HK-2 (cell line): ENCODE data around the gene PAFAH1B2.
"Not testable (repeated sequence)": the region's sequence is repeated elsewhere in the genome, so short reads cannot be mapped to it uniquely, and the experiment has no call there.

ENCODE experiments used
- DNase-seq: peaks from one replicate; pipeline ENCODE4 v3.0.0-alpha.2; 2018; ENCODE audit not compliant: unreplicated experiment

The PAFAH1B2 gene

GRCh38 chr11:117127171-117127901 is 16.8 kb upstream of the PAFAH1B2 start:
- DNase-seq = no peak

GRCh38 chr11:117128289-117128688 is 15.8 kb upstream of the PAFAH1B2 start:
- DNase-seq = no peak

- not testable (repeated sequence) for DNase-seq
Observed at GRCh38 chr11:117130396-117130795, 13.7 kb upstream of the PAFAH1B2 start.

- DNase-seq = no peak
Observed at GRCh38 chr11:117130879-117131278, 13.2 kb upstream of the PAFAH1B2 start.

- no peak for DNase-seq
Observed at GRCh38 chr11:117134431-117134830, 9.7 kb upstream of the PAFAH1B2 start.

GRCh38 chr11:117134979-117135378 is 9.1 kb upstream of the PAFAH1B2 start:
- not testable (repeated sequence) for DNase-seq

GRCh38 chr11:117137223-117138086 is 6.6 kb upstream of the PAFAH1B2 start:
- not testable (repeated sequence) for DNase-seq

GRCh38 chr11:117143390-117143789 is 697 bp upstream of the PAFAH1B2 start:
- DNase-seq = peak; percentile 7

- peak; percentile 44 for DNase-seq
Observed at GRCh38 chr11:117144477-117145392, 648 bp downstream of the PAFAH1B2 start.

GRCh38 chr11:117145393-117145761 is 1.3 kb downstream of the PAFAH1B2 start:
- peak; percentile 7 for DNase-seq

- no peak for DNase-seq
Observed at GRCh38 chr11:117146521-117146920, 2.4 kb downstream of the PAFAH1B2 start.

- DNase-seq = no peak
Observed at GRCh38 chr11:117152066-117152465, 8.0 kb downstream of the PAFAH1B2 start.

- no peak for DNase-seq
Observed at GRCh38 chr11:117154468-117154867, 10.4 kb downstream of the PAFAH1B2 start.

- DNase-seq = no peak
Observed at GRCh38 chr11:117157507-117157906, 13.4 kb downstream of the PAFAH1B2 start.

GRCh38 chr11:117159892-117160291 is 15.8 kb downstream of the PAFAH1B2 start:
- no peak for DNase-seq

GRCh38 chr11:117160826-117161225 is 16.7 kb downstream of the PAFAH1B2 start:
- DNase-seq = no peak

- no peak for DNase-seq
Observed at GRCh38 chr11:117166491-117166890, 22.4 kb downstream of the PAFAH1B2 start.

- no peak for DNase-seq
Observed at GRCh38 chr11:117169736-117170135, 25.6 kb downstream of the PAFAH1B2 start.

GRCh38 chr11:117170210-117170609 is 26.1 kb downstream of the PAFAH1B2 start:
- no peak for DNase-seq

- no peak for DNase-seq
Observed at GRCh38 chr11:117171007-117171403, 26.9 kb downstream of the PAFAH1B2 start.

- no peak for DNase-seq
Observed at GRCh38 chr11:117171404-117172061, 27.4 kb downstream of the PAFAH1B2 start.
